ENCODE data around the gene GATD1. TPM values are rescaled to one million over a fixed set of nuclear protein-coding genes. Genes with fewer than 3 reads are reported as not detected.

GATD1 gene
- total and polyA plus RNA-seq, 9 of the 15 experiments (the other 6 are each of a cell fraction or from before 2014, with no cell fraction given), result 2.8 to 144 (median 36.9) TPM

DNA sequence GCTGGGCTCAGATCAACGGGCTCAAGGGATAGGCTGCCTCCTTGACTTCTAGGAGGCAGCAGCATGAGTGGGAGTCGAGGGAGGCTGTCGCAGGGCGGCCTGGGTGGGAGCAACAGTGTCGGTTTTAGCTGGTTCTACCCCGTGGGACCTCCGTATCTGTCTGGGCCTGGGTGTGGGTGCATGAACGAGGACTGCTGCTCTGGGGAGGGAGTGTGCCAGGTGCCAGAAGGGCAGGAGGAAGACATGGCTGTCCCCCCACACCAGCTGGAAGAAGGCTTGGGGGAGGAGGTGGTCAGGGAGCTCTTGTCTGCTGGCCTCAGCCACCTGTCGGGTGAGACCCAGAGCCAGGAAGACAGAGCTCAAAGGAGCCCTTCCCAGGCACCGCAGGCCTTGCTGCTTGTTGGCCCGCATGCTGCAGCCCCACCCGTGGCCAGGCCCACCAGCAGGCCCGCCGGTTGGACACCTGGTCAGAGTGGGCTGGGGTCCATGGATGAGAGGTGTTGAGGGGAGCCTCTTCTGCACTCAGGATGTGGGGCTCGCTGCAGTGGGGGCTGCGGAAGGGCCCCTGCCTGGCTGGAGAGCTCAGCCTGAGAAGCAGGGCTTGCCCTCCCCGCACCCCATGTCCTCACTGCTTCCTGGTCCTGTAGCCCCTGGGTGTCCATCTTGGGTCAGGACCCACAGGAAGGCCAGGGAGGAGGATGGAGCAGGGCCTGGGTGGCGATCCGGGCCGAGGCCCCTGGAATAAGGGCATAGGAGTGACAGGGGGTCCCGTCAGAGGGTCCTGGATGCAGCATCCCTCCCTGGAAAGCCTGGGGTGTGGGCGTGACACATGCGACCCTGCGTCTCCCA is 9.2 kb upstream of the GATD1 start:
- no peaks in the 10 kb centered on the region for H4K20me1 ChIP-seq (replicated peaks; ENCODE audit: control insufficient read depth, insufficient read depth, low read length)
- peak overlapping the region in 1 of 2 experiments; percentile 76; a peak in 2 of 4 replicates for H3K9ac ChIP-seq (ENCODE audit: insufficient read depth in 1 of 2, low read depth in 2 of 2, low read length in 2 of 2)
- intact Hi-C loops (cut with micrococcal nuclease) (no loop called here), in situ Hi-C loops (cut with MboI) (no loop called here)
- peaks cover 3% of the 10 kb centered on the region for H3K9me1 ChIP-seq (ENCODE audit: control insufficient read depth, insufficient read depth, low read length)
- H3K4me1 ChIP-seq (replicated peaks in 1 of 2; ENCODE audit: control insufficient read depth in 2 of 2, insufficient read depth in 2 of 2, low read length in 2 of 2), result peaks cover 0 to 74% of the 10 kb centered on the region in 2 experiments; a peak in 2 of 5 replicates
- BruUV-seq (replicated peaks), result no TSS peak
- no peak for DNase-seq (ENCODE audit: extremely low read depth in 1 of 4, low spot score in 3 of 4)
- H3K4me2 ChIP-seq (ENCODE audit: insufficient read depth, low read length), result no peak overlapping the region
- ATAC-seq, result no peak; the same call in 2 of the 3 replicates
- no peak overlapping the region for H3K27ac ChIP-seq (ENCODE audit: extremely low read depth, low read depth, low read length)
- FAIRE-seq, result no peak
- ChIA-PET CTCF (ENCODE audit: low intra/inter-chr PET ratio) (no interaction called here), POLR2A (interaction anchor here (0.6 to 1.1 kb wide), 6 partner anchors 9 to 238 kb away, joined by 3 to 4 read pairs (median 3); partner anchors contain the start of gene PIDD1)
- no peaks in the 10 kb centered on the region for H3K27me3 ChIP-seq (ENCODE audit: control insufficient read depth in 2 of 2, insufficient read depth in 2 of 2, low read length in 2 of 2)
- H3K36me3 ChIP-seq (ENCODE audit: control insufficient read depth, insufficient read depth, low read length), result peaks cover 2% of the 10 kb centered on the region; the same call in 1 of the 3 replicates
- WGBS (ENCODE audit: insufficient coverage, low coverage, missing lambda C conversion rate), result 27% methylated on average over 22 of the region's 24 CpGs
- H2AFZ ChIP-seq (ENCODE audit: low read depth, low read length), result no peak overlapping the region
- no peaks in the 10 kb centered on the region for H3K9me3 ChIP-seq (replicated peaks; ENCODE audit: control insufficient read depth, insufficient read depth, low read depth, low read length)
- no peaks in the 10 kb centered on the region for H3K79me2 ChIP-seq (ENCODE audit: control insufficient read depth, insufficient read depth, low read length)
- no peak overlapping the region for H3K4me3 ChIP-seq
- TF ChIP-seq CHD7 (IDR thresholded peaks at IDR 0.05; ENCODE audit: low read depth, low read length) (no peak), SRF (CRISPR knock-in tag; IDR thresholded peaks at IDR 0.05) (no peak), KDM4B (IDR thresholded peaks at IDR 0.05; ENCODE audit: borderline replicate concordance in 2 of 2, low read depth in 1 of 2) (no peak), MIER1 (IDR thresholded peaks at IDR 0.05; ENCODE audit: low read depth) (no peak), KDM5B (IDR thresholded peaks at IDR 0.05; ENCODE audit: insufficient replicate concordance, low read depth, low read length) (peak; percentile 26), POLR2B (IDR thresholded peaks at IDR 0.05; ENCODE audit: low read depth, partially characterized antibody) (peak; percentile 30)
- TF ChIP-seq, protein P1, sequence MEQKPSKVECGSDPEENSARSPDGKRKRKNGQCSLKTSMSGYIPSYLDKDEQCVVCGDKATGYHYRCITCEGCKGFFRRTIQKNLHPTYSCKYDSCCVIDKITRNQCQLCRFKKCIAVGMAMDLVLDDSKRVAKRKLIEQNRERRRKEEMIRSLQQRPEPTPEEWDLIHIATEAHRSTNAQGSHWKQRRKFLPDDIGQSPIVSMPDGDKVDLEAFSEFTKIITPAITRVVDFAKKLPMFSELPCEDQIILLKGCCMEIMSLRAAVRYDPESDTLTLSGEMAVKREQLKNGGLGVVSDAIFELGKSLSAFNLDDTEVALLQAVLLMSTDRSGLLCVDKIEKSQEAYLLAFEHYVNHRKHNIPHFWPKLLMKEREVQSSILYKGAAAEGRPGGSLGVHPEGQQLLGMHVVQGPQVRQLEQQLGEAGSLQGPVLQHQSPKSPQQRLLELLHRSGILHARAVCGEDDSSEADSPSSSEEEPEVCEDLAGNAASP (IDR thresholded peaks at IDR 0.05), result no peak

Data from K562 (cell line).